Kidney (tissue), 14 donors: Measurements from ENCODE around the gene GRIPAP1. TPM values are rescaled to one million over a fixed set of nuclear protein-coding genes. Genes with fewer than 3 reads are reported as not detected.

Experiments
- DNase-seq, 5 donors: peaks; one replicate each; pipeline ENCODE4 v3.0.0-alpha.2; 2013 to 2020
- FAIRE-seq: peaks from 2 replicates; lab custom pipeline; 2012; peaks lifted over from hg19 to GRCh38; lab: Jason Lieb, UNC
- H3K27ac ChIP-seq, 2 donors: one replicate each; pipeline ENCODE4 v1.7.0; 2013; ENCODE audit warnings: low read depth in 2 of 2, low read length in 2 of 2, inconsistent platforms in 1 of 2
- H3K27me3 ChIP-seq: one replicate; pipeline ENCODE4 v1.7.1; 2013; ENCODE audit warnings: low read length, inconsistent platforms; ENCODE audit not compliant: control insufficient read depth, insufficient read depth
- H3K36me3 ChIP-seq, 3 donors: one replicate each; pipeline versions ENCODE4 v1.7.0 to v1.7.1; 2013; ENCODE audit warnings: low read length in 3 of 3, control low read depth in 1 of 3, inconsistent platforms in 1 of 3; ENCODE audit not compliant: insufficient read depth in 3 of 3, control insufficient read depth in 2 of 3
- H3K4me1 ChIP-seq, 3 donors: one replicate each; pipeline versions ENCODE4 v1.7.0 to v1.7.1; 2013; ENCODE audit warnings: low read length in 3 of 3, inconsistent platforms in 1 of 3, low read depth in 1 of 3; ENCODE audit not compliant: control insufficient read depth in 2 of 3, insufficient read depth in 2 of 3
- H3K4me3 ChIP-seq, 3 donors: one replicate each; pipeline versions ENCODE4 v1.7.0 to v1.8.1; 2013; ENCODE audit warnings: low read length in 3 of 3, control low read depth in 1 of 3, inconsistent platforms in 1 of 3
- H3K9ac ChIP-seq, 3 donors: one replicate each; pipeline versions ENCODE4 v1.7.0 to v1.7.1; 2013; ENCODE audit warnings: low read length in 3 of 3, control low read depth in 1 of 3, inconsistent platforms in 1 of 3
- H3K9me3 ChIP-seq, 3 donors: one replicate each; pipeline versions ENCODE4 v1.7.0 to v1.7.1; 2013; ENCODE audit warnings: low read length in 3 of 3, control low read depth in 1 of 3, inconsistent platforms in 1 of 3; ENCODE audit not compliant: control insufficient read depth in 2 of 3, insufficient read depth in 1 of 3
- intact Hi-C: fragments of 100-400 bp; cut with DNase I; formaldehyde crosslinking; loops from one replicate; pipeline ENCODE4 v1.11.1; 2022
- polyA plus RNA-seq: library from polyadenylated mRNA; stranded (reverse); fragments of 350-450 nt; fragmentation: Illumina TruSeq; extraction: RNeasy Lipid Tissue Mini Kit (QIAGEN cat#74804); gene quantifications from one replicate; pipeline ENCODE4 v1.2.3, GENCODE V29; 2014; ENCODE audit warnings: low read depth, low replicate concordance; ENCODE audit not compliant: insufficient read depth
- total RNA-seq: library from RNA; stranded (reverse); fragmentation: NEBNext Ultra II Directional; extraction: Animal tissue kit (Norgen Biotek cat#: 25700); gene quantifications from one replicate; pipeline ENCODE4 v1.2.1, GENCODE V29; 2021
- TF ChIP-seq, protein P1 (sequence below): IDR thresholded peaks from 3 replicates; pipeline ENCODE4 v1.5.1; 2012; ENCODE audit warnings: mild to moderate bottlenecking, moderate library complexity, borderline replicate concordance; ENCODE audit not compliant: insufficient read depth; ENCODE audit errors: extremely low read depth
- donor health status: control.
- donor health status: control.
- donor health status: control.
- donor health status: control.
- donor health status: control.
- donor health status: DM: yes; HTN: yes; CAD: no.
- donor health status: Normal renal cell carcinoma (clear cell type).

Gene GRIPAP1
- total and polyA plus RNA-seq, 2 donors from 2014 or later: 24.0 to 52.8 TPM

GRCh38 chrX:48934581-48935300 is 67.3 kb downstream of the GRIPAP1 start:
- DNase-seq (no peak), FAIRE-seq (no peak)
- intact Hi-C loops: no loop called here
- H3K9me3 ChIP-seq: no peaks in the 10 kb centered on the region
- H3K36me3 ChIP-seq: peaks cover 2 to 27% (median 2%) of the 10 kb centered on the region in 3 donors
- H3K27me3 ChIP-seq: no peaks in the 10 kb centered on the region
- no peak overlapping the region for H3K27ac ChIP-seq
- H3K4me3 ChIP-seq: no peak overlapping the region
- TF ChIP-seq, protein P1, sequence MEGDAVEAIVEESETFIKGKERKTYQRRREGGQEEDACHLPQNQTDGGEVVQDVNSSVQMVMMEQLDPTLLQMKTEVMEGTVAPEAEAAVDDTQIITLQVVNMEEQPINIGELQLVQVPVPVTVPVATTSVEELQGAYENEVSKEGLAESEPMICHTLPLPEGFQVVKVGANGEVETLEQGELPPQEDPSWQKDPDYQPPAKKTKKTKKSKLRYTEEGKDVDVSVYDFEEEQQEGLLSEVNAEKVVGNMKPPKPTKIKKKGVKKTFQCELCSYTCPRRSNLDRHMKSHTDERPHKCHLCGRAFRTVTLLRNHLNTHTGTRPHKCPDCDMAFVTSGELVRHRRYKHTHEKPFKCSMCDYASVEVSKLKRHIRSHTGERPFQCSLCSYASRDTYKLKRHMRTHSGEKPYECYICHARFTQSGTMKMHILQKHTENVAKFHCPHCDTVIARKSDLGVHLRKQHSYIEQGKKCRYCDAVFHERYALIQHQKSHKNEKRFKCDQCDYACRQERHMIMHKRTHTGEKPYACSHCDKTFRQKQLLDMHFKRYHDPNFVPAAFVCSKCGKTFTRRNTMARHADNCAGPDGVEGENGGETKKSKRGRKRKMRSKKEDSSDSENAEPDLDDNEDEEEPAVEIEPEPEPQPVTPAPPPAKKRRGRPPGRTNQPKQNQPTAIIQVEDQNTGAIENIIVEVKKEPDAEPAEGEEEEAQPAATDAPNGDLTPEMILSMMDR: no peak
- H3K9ac ChIP-seq: no peak overlapping the region
- H3K4me1 ChIP-seq: no peaks in the 10 kb centered on the region

DNA sequence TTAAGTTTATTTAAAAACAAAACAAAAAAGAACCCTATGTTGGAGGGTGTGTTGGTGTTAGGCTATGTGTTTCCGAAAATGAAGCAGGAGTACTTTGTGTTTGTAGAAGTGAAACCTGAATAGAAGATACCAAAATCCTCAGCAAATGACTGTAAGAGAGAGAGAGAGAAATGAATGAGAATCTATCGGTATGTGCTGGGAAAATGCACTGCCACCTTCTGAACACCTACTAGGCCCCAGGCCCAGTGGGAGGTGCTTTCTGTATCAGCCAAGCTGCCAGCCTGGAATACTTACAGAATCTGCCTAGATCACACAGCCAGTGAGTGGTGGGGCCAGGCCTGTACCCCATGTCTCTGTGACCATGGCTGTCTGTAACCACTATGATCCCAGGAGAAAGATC is 68.3 kb downstream of the GRIPAP1 start:
- no peaks in the 10 kb centered on the region for H3K4me1 ChIP-seq
- no peak overlapping the region for H3K4me3 ChIP-seq
- no peak overlapping the region for H3K9ac ChIP-seq
- no peaks in the 10 kb centered on the region for H3K9me3 ChIP-seq
- peaks cover 2 to 27% (median 2%) of the 10 kb centered on the region in 3 donors for H3K36me3 ChIP-seq
- FAIRE-seq (no peak), DNase-seq (no peak)
- H3K27ac ChIP-seq: no peak overlapping the region
- TF ChIP-seq, protein P1: no peak
- intact Hi-C loops: no loop called here
- no peaks in the 10 kb centered on the region for H3K27me3 ChIP-seq

- H3K9ac ChIP-seq: no peak overlapping the region
- H3K4me3 ChIP-seq: no peak overlapping the region
- TF ChIP-seq, protein P1: no peak
- intact Hi-C loops: no loop called here
- FAIRE-seq (no peak), DNase-seq (no peak)
- H3K9me3 ChIP-seq: no peaks in the 10 kb centered on the region
- no peak overlapping the region for H3K27ac ChIP-seq
- no peaks in the 10 kb centered on the region for H3K27me3 ChIP-seq
- H3K36me3 ChIP-seq: peaks cover 2 to 20% (median 4%) of the 10 kb centered on the region in 3 donors
- H3K4me1 ChIP-seq: no peaks in the 10 kb centered on the region
These were observed 74.2 kb downstream of the GRIPAP1 start for GRCh38 chrX:48927736-48928382.
